ENCODE measurements around the gene KCNC1. TPM values are rescaled to one million over a fixed set of nuclear protein-coding genes. Genes with fewer than 3 reads are reported as not detected.

Gene KCNC1
- total and polyA plus RNA-seq, 2 experiments from 2014 or later: 0.11 TPM; not detected in 1

- H3K27ac Mint-ChIP-seq: no peak overlapping the region
- H3K9me2 ChIP-seq (ENCODE audit: insufficient read depth): no peaks in the 10 kb centered on the region
- TF ChIP-seq JUNB (IDR thresholded peaks at IDR 0.05; ENCODE audit: unreplicated experiment) (no peak), POLR2AphosphoS5 (IDR thresholded peaks at IDR 0.05; ENCODE audit: low read depth) (no peak), STAT1 (IDR thresholded peaks at IDR 0.05; ENCODE audit: unreplicated experiment) (no peak), CREB1 (CRISPR knock-in tag; IDR thresholded peaks at IDR 0.05; ENCODE audit: low read depth) (no peak), REST (IDR thresholded peaks at IDR 0.05; ENCODE audit: unreplicated experiment) (no peak), CTCF (conservative IDR thresholded peaks at IDR 0.05; ENCODE audit: low read depth in 2 of 2) (no peak), NANOG (IDR thresholded peaks at IDR 0.05; ENCODE audit: borderline replicate concordance) (no peak), ZNF331 (CRISPR knock-in tag; IDR thresholded peaks at IDR 0.05; ENCODE audit: low read depth) (no peak), EZH2 (IDR thresholded peaks at IDR 0.05; ENCODE audit: low read depth, unreplicated experiment) (no peak), ZNF114 (CRISPR knock-in tag; IDR thresholded peaks at IDR 0.05) (no peak), ETS1 (IDR thresholded peaks at IDR 0.05) (no peak), EZH2phosphoT487 (IDR thresholded peaks at IDR 0.05; ENCODE audit: unreplicated experiment) (no peak), ZNF462 (CRISPR knock-in tag; IDR thresholded peaks at IDR 0.05) (no peak)
- no peak overlapping the region for H2AFZ ChIP-seq
- H3K4me2 ChIP-seq: no peak overlapping the region
- H3K79me2 ChIP-seq (replicated peaks; ENCODE audit: insufficient read depth): no peaks in the 10 kb centered on the region
- no peaks in the 10 kb centered on the region for H3K27me3 ChIP-seq (ENCODE audit: insufficient read depth)
- H3K4me3 ChIP-seq: no peak overlapping the region
- H3K4me3 Mint-ChIP-seq: no peak overlapping the region
- no peaks in the 10 kb centered on the region for H3F3A ChIP-seq (replicated peaks; ENCODE audit: low read depth)
- no peaks in the 10 kb centered on the region for H4K20me1 ChIP-seq (replicated peaks; ENCODE audit: insufficient read depth)
- H3K36me3 ChIP-seq (ENCODE audit: insufficient read depth): no peaks in the 10 kb centered on the region
- H3K27me3 Mint-ChIP-seq (ENCODE audit: insufficient read depth, low read depth, poor library complexity): peaks cover 7% of the 10 kb centered on the region
- no peaks in the 10 kb centered on the region for H3K9me3 Mint-ChIP-seq
- no peaks in the 10 kb centered on the region for H3K36me3 Mint-ChIP-seq (ENCODE audit: low read depth)
- ATAC-seq (no peak), DNase-seq (ENCODE audit: low spot score) (no peak)
- H3K4me1 ChIP-seq (ENCODE audit: insufficient read depth): no peaks in the 10 kb centered on the region
- peaks cover 2% of the 10 kb centered on the region; the same call in 2 of the 3 replicates for H3K4me1 Mint-ChIP-seq
- no peak overlapping the region for H3K27ac ChIP-seq (ENCODE audit: low read depth)
These were observed 43.8 kb downstream of the KCNC1 start for GRCh38 chr11:17778352-17778751.

Data from GM23338 (cell line).